Ishikawa (cell line): Measurements from ENCODE around the gene KDM4B.

Experiments used
- EP300 ChIP-seq: IDR thresholded peaks from 2 replicates; pipeline ENCODE4 v1.6.1; 2012; ENCODE audit warnings: borderline replicate concordance
- TAF1 ChIP-seq: IDR thresholded peaks from 2 replicates; pipeline ENCODE4 v1.6.1; 2012; ENCODE audit warnings: low read depth, mild to moderate bottlenecking

DNA sequence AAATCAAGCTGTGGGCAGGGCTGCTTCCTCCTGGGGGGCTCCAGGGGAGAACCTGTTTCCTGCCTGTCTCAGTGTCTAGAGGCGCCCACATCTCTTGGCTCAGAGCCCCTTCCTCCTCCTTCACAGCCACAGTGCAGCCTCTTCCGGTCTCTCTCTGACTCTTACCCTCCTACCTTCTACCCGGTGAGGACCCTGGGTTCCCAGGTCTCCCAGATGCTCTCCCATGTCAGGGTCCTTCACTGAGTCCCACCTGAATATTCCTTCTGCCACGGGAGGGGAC, 153.1 kb downstream of the KDM4B start:
- TF ChIP-seq TAF1 = no peak
- no peak for TF ChIP-seq EP300
